Dermis blood vessel endothelial cell (primary cell): ENCODE measurements around the gene AGBL2. TPM values are rescaled to one million over a fixed set of nuclear protein-coding genes. Genes with fewer than 3 reads are reported as not detected.
"Not testable (repeated sequence)": the region's sequence is repeated elsewhere in the genome, so short reads cannot be mapped to it uniquely, and the experiment has no call there.

ENCODE experiments used
- DNase-seq: peaks from one replicate; pipeline ENCODE4 v3.0.0; 2010
- total RNA-seq: library from RNA; depleted of rRNA; stranded (reverse); fragments of >200 nt; gene quantifications from 2 replicates; pipeline ENCODE4 v1.2.3, GENCODE V29; 2014

AGBL2 gene
- total RNA-seq, 1 donor from 2014 or later: 0.17 TPM

DNA sequence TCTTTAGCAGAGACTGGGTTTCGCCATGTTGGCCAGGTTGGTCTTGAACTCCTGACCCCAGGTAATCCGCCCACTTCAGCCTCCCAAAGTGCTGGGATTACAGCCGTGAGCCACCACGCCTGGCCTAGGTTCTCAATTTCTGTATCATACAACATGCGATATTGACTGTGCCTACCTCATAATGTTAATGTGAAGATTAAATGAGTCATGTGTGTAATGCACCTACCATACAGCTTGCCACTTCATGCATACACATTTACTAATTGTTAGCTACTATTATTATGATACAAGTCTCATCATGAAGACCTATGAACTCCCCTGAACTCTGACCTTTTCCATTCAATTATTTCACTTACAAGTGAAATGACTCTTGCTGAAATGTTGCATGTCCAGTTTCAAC is 25.7 kb downstream of the AGBL2 start:
- DNase-seq: no peak

DNA sequence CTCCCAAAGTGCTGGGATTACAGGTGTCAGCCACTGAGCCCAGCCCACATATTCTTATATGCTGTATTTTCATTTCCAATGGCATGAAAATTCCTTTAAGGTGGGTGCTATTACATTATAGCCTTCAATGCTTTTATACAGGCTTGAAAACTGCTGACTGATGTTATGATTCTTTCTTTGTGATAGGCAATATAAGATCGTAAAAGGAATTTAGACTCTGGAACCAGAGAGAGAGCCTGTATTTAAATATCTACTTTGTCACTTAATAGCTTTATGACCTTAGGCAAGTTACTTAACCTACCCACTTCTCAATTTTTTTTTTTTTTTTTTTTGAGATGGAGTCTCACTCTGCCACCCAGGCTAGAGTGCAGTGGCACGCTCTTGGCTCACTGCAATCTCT is 26.2 kb downstream of the AGBL2 start:
- no peak for DNase-seq

DNA sequence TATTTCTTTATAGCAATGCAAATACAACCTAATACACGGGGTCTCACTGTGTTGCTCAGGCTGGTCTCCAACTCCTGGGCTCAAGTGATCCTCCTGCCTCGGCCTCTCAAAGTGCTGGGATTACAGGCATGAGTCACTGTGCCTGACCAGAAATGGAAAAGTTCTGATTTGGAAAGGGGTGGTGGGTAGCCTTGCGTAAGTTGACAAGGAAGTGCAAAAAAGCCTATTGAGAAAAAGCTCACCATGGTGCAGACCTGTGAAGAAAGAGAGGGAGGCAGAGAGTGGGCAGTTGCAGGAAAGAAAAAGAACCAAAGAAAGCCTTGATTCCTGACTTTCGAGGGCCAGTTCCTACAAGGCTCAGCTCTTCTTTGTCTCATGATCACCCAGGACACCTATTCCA is 27.1 kb downstream of the AGBL2 start:
- DNase-seq: no peak

DNA sequence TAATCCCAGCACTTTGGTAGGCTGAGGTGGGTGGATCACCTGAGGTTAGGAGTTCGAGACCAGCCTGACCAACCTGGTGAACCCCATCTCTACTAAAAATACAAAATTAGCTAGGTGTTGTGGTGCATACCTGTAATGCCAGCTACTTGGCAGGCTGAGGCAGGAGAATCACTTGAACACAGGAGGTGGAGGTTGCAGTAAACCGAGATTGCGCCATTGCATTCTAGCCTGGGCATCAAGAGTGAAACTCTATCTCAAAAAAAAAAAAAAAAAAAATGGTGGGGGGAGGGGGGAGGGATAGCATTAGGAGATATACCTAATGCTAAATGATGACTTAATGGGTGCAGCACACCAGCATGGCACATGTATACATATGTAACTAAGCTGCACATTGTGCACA is 28.5 kb downstream of the AGBL2 start:
- not testable (repeated sequence) for DNase-seq

DNA sequence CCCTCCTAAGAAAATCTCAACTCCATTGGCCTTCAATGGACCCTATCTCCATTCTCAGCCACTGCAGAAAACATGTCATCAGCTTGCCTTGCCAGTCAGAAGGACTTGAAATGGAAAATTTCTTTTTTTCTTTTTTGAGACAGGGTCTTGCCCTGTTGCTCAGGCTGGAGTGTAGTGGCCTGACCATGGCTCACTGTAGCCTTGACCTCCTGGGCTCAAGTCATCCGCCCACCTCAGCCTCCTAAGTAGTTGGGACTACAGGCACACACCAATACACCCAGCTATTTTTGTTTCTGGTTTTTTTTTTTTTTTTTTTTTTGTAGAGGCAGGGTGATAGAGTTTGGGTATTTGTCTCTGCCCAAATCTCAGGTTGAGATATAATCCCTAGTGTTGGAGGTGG is 29.0 kb downstream of the AGBL2 start:
- no peak for DNase-seq

DNA sequence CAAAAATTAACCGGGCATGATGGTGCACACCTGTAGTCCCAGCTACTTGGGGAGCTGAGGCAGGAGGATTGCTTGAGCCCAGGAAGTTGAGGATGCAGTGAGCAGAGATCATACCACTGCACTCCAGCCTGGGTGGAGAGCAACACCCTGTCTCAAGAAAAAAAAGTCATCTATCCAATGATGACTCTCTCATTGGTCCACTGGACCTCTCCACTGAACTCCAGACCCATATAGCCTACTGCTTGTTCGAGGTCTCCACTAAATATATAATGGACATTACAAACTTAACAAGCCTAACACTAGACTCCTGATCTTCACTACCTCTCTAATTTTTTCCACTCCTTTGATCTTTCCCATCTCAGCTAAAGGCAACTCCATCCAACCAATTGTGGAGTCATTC is 39.3 kb downstream of the AGBL2 start:
- no peak for DNase-seq

DNA sequence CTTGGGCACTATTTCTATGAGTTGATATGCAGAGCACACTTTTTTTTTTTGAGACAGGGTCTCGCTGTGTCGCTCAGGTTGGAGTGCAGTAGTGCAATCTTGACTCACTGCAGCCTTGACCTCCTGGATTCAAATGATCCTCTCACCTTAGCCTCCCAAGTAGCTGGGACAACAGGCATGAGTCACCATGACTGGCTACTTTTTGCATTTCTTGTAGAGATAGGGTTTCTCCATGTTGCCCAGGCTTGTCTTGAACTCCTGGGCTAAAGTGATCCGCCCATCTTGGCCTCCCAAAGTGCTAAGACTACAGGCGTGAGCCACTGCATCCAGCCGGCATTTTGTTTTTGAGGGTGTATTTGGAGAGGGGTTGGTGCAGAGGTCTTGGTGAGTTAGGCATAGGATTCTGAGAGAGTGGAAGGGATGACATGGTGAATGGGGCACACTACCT is 42.9 kb downstream of the AGBL2 start:
- no peak for DNase-seq

DNA sequence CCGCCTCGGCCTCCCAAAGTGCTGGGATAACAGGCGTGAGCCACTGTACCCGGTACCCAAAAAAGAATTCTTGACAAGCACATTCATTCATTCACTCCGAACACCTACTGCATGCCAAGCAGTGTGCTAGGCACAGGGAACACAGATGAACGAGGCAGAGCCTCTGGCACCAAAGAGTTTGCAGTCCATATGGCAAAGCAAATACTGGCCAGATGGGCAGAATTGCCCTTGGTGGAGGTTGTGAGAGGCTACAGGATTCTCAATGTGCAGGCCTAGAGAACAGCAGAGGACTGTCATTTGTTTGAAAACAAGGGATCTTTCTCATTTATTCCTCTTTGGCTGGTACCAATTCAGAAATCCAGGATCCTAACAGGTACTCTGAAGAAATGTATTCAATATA is 45.3 kb downstream of the AGBL2 start:
- no peak for DNase-seq

DNA sequence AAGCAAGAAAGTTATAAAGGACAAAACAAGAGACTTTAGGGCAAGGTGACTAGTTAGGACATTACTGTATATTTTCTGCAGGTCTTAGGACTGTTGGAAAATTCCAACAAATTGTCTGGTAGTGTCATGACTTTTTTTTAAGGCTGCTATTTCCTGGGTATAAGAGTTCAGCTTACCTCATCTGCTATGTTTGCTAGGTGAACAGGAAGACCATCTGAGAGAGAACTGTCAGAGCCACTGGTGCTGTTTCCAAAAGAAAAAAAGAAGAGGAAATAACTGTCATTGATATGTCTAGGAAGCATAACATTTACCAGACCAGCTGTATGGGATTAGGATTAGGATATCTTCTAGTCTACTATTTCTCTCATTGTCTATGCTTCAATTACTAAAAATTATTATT is 46.5 kb downstream of the AGBL2 start:
- peak; percentile 29 for DNase-seq

DNA sequence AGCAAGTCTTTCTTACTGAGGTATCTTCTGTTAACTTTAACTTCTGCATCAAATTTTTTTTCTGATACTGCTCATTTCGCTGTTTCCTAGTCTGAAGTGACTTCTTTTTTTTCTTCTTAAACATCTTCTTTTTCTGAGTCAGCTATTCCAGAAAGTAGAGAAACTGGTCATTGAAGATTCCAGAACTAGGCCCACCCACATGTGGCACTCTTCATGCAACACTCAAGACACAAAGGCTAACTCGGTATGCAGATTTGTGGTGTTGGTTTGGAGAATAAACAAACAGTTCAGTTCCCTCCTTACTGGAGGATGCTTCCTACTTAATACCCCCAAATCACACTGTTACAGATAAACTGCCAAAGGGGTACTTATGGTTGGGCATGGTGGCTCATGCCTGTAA is 47.6 kb downstream of the AGBL2 start:
- DNase-seq: no peak

DNA sequence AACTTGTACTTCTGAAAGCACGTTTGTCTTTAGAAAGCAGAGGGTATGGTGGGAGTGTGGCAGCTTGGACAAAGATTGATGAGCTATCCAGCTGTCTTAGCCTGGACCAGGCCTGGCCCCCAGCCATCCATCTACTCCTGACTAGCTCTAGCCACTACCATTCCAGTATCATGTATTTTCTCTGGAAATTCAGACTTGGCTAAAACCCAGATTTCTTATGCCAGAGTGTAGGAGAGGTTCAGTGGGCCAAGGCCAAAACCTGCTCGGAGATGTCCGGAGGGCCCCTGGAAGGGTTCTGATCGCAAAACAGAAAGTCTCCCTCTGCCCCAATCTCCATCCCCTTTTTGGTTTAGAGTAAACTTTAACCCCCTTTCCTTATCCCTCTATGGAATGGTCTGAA is 48.0 kb downstream of the AGBL2 start:
- no peak for DNase-seq

DNA sequence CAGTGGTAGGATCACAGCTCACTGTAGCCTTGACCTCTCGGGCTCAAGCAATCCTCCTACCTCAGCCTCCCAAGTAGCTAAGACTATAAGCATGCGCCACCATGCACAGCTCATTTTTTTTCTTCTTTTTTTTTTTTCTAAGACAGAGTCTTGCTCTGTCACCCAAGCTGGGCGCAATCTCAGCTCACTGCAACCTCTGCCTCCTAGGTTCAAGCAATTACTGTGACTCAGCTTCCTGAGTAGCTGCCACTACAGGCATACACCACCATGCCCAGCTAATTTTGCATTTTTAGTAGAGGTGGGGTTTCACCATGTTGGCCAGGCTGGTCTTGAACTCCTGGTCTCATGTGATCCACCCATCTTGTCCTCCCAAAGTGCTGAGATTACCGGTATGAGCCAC is 50.2 kb downstream of the AGBL2 start:
- peak; percentile 34 for DNase-seq

DNA sequence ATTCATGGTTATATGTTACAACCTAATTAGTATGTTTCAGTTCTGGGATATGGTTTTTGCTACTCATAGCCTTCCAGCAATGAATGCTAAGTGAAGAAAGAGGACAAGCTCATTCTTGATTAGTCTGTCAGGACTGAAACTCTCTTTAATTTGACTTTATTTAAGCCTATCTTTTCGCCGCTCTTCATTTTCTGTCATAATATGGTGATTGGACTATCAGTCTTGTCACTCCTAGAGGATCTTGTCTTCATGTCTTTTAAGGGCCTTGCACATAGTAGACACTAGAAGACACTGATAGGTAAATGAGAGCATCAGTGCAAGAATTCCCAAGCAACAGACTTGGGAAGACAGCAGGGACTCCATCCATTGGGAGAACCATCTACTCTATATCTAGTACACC is 53.9 kb downstream of the AGBL2 start:
- DNase-seq: no peak

DNA sequence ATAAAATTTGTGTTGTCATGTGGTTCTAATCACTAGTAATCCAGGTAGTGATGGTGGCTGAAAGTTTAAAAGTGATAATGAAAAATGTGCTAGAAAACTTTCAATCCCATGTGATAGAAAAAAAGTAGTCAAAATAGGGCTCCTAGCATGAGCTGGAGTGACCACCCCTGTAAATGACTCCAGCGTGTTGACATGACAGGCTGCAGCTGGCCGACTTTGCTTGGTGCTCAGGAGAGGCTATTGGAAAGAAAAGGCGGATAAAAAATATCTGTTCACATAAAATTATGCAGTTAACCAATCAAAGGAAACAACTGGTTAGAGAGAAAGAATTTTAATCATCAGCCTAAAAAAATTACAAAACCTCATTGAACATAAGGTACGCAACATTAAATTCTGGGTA is 55.9 kb downstream of the AGBL2 start:
- no peak for DNase-seq

DNA sequence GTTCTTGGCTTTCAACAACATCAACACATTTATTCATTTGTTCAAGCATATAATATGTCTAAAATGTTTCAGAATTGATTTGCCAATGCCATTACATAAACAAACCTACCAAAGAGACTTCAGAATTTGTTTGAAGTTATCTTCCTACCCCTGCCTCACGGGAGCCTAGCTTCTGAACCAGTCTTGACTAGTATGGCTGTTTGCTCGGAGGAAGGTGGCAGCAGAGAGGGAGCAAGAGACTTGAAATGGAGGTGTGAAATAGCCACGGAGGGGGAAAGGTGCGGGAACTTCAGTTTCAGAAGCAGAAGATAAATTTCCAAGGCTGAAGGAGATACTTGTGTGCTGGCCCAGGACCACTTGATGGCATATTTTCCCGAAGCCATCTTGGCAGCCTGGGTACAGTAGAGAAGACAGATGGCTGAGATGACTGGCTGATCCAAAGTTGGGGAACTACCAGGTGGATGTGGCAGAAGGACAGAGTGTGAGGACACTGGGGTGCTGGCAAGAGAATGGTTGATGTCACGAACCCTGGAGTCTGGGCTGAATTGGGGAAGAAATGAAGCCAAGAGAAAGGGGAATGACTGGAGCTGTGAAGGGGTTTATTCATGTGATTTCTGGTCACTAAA is 58.8 kb downstream of the AGBL2 start:
- DNase-seq: no peak

DNA sequence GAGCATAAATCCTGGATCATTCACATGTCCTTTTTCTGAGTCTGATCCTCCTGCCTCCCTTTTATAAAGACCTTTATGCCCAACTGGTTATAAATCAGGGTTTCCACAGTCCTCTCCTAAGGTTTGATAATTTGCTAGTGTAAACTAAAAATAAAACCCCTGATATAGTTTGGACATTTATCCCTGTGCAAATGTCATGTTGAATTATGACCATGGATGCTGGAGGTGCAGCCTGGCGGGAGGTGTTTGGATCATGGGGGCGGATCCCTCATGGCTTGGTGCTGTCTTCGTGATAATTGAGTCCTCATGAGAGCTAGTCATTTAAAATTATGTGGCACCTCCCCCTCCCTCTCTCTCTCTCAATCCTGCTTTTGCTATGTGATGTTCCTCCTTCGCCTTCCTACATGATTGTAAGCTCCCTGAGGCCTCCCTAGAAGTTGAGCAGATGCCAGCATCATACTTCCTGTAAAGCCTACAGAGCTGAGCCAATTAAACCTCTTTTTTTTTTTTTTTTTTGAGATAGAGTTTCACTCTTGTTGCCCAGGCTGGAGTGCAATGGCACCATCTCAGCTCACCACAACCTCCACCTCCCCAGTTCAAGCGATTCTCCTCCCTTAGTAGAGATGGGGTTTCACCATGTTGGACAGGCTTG is 63.2 kb downstream of the AGBL2 start:
- no peak for DNase-seq

DNA sequence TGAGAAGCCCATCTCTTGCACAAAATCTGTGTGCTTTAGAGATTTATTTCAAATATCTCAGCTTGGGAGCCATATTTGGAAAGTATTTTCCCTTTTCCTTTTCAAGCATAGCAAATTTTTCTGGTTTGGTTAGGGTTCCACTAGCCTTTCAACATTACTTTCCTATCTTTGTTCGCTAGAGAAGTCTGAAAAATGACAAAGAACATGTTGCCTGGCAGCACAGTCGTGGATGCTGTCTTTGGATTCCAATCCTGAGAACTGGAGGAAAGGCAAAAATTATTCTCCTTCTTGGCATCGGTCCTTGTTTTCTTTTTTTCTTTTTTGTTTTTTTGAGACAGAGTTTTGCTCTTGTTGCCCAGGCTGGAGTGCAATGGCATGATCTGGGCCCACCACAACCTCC is 65.9 kb downstream of the AGBL2 start:
- DNase-seq: no peak

DNA sequence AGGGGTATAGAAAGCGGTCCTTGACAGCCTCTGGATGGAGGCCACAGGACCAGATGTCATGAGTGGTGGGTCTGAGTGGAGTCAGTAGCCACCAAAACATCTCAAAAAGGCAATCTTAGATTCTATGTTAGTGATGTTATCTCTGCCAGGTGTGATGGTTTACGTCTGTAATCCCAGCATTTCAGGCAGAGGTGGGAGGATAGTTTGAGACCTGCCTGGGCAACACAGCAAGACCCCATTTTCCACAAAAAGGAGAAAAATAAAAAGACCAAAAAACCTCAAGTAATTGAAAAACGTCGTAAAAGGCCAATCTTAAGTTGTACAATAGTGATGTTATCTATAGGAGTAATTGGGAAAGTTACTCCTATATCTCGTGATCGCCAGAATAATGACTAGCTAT is 69.2 kb downstream of the AGBL2 start:
- no peak for DNase-seq

DNA sequence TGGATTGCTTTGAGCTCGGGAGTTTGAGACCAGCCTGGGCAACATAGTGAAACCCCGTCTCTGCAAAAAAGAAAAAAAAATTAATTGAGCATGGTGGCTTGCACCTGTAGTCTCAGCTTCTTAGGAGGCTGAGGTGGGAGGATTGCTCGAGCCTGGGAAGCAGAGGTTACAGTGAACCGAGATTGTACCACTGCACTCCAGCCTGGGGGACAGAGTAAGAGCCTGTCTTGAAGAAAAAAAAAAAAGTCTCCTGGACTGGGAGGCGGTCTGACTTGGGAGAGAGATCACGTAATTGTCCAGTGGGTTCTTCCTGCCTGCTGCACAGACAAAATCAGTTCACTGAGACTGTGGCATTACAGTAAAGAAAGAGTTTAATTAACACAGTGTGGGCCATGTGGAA is 69.7 kb downstream of the AGBL2 start:
- no peak for DNase-seq

DNA sequence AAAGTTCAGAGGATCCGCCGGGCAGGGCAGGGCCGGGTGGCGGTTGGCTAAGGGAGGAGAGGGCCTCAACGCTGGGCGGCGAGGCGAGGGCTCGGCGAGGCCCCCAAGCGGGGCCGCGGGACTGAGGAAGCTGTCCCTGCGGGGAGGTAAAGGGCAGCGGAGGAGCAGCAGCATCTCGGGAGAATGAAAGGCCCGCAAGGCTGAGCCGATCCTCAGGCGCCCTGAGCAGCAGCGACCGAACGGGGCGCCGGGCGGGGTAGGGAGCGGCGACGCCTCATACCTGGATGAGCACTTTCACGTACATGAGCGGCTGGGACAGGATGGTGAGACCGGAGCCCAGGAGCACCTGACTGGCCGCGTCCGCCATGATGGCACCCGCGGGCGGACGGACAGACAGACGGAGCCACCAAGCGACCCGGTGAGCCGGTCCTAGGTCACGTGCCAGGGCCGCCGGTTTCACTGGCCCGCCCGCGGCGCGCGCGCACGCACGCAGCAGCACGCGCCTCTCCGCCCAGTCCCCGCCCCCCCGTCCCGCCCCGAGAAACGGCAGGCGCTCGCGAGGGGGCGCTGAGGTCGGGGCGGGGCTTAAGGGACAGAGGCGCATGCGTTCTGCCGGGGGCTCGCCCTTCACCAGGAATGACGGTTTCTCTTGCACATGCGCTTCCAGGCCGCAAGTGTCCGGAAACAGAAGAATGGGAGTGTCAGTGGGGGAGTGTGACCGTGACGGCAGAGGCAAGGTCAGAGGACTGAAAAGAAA is 72.9 kb downstream of the AGBL2 start, which contains the start of gene MTCH2:
TSS of gene MTCH2 (minus strand) at position 461 of the 757 bp plus-strand sequence. CDS start at position 367, 94 bp downstream.
- DNase-seq: peak; percentile 99

DNA sequence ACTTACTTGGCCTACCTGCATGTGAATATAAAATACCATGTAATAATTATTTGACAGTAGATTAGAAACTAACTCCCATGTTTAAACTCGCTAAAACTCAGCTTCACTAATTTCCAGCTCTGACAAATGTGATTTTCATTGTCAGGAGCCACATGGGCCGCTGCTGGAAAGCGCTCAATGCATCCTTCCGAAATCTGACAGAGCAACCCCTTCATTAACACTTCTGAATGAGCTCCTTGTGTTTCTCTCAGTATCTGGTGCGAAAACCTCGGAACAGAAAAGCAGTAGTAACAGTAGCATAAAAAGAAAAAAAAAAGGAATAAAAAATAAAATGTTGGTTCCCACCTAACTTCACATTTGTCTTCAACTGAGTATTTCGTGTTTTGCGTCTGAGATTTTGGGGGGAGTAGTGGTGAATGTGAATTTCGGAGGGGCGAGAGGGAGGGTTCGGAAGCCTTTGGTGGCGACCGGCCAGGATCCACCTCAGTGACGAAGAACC is 73.5 kb downstream of the AGBL2 start:
- peak; percentile 31 for DNase-seq

DNA sequence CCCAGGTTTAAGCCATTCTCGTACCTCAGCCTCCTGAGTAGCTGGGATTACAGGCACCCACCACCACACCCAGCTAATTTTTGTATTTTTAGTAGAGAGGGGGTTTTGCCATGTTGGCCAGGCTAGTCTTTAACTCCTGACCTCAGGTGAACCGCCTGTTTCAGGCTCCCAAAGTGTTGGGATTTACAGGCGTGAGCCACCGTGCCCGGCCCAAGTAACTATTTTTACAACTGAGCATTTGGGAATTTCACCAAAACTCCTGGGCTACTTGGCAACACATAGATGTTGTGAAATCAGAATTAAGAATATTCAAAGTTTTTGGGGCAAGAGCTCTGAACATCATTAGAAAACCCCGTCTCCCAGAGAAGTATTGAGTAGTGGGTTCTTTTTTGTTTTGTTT is 74.7 kb downstream of the AGBL2 start:
- not testable (repeated sequence) for DNase-seq

DNA sequence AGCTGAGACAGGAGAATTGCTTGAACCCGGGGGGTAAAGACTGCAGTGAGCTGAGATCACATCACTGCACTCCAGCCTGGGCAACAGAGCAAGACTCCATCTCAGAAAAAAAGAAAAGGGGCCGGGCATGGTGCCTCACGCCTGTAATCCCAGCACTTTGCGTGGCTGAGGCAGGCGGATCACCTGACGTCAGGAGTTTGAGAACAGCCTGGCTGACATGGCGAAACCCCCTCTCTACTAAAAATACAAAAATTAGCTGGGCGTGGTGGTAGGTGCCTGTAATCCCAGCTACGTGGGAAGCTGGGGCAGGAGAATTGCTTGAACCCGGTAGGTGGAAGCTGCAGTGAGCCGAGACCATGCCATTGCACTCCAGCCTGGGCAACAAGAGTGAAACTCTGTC is 78.8 kb downstream of the AGBL2 start:
- not testable (repeated sequence) for DNase-seq

DNA sequence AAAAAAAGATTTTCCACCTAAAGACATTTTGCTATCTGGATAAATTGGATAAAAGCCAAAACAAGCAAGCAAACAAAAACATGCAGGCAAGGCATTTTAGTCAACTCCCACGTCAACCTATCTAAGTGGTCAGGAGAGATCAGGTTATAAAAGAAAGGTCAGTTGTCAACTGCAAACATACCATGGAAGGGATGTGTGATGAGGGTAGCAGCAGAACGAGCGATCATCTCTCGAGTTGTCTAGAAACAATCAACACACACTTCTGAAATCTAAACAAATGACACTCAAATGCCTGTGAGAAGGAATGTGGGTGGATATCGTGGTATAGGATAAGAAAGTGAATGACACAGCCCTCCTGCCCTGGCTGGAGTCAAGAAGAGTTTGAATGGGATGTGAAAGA is 83.7 kb downstream of the AGBL2 start:
- peak; percentile 10 for DNase-seq
